NOMO-1 (cell line): ENCODE results near the gene U2AF1L4.

Experiments used
- DNase-seq, 2 experiments: peaks; one replicate each; lab custom pipeline; 2025; ENCODE audit not compliant: unreplicated experiment in 2 of 2; lab: John Stamatoyannopoulos, UW

U2AF1L4 gene

GRCh38 chr19:35757749-35758608, 12.8 kb upstream of the U2AF1L4 start, which contains the start of gene PROSER3:
Gene PROSER3, plus strand, starts transcription at chr19:35758176. Its CDS starts 40 bp downstream, at chr19:35758216.
- peak; percentile 98 to 99 for DNase-seq

- DNase-seq, result no peak
Observed at GRCh38 chr19:35757231-35757748, 12.1 kb upstream of the U2AF1L4 start.

GRCh38 chr19:35756377-35757230, 11.4 kb upstream of the U2AF1L4 start, which contains the start of gene HSPB6:
Gene HSPB6, minus strand, starts transcription at chr19:35757029. Its CDS starts 21 bp downstream, at chr19:35757008.
- no peak for DNase-seq

GRCh38 chr19:35755550-35756376, 10.5 kb upstream of the U2AF1L4 start:
- no peak for DNase-seq

GRCh38 chr19:35755131-35755549, 9.9 kb upstream of the U2AF1L4 start:
- DNase-seq, result no peak

GRCh38 chr19:35754370-35755130, 9.3 kb upstream of the U2AF1L4 start:
- DNase-seq, result no peak

GRCh38 chr19:35753634-35754369, 8.6 kb upstream of the U2AF1L4 start:
- DNase-seq, result no peak

GRCh38 chr19:35752746-35753350, 7.6 kb upstream of the U2AF1L4 start:
- no peak for DNase-seq

- no peak for DNase-seq
Observed at GRCh38 chr19:35751839-35752745, 6.9 kb upstream of the U2AF1L4 start.

- DNase-seq, result no peak
Observed at GRCh38 chr19:35750167-35750566, 4.9 kb upstream of the U2AF1L4 start.

GRCh38 chr19:35748106-35749020, 3.1 kb upstream of the U2AF1L4 start, which contains the start of gene LIN37:
Gene LIN37, plus strand, starts transcription at chr19:35748576. Its CDS starts 149 bp downstream, at chr19:35748725.
- DNase-seq, result peak; percentile 95 to 99

GRCh38 chr19:35746531-35746930, 1.3 kb upstream of the U2AF1L4 start:
- no peak for DNase-seq

GRCh38 chr19:35746087-35746462, 857 bp upstream of the U2AF1L4 start:
- DNase-seq, result no peak

GRCh38 chr19:35744430-35745327, 539 bp downstream of the U2AF1L4 start:
- DNase-seq, result peak; percentile 90 to 94
